ENCODE data around the gene LOXL1. TPM values are rescaled to one million over a fixed set of nuclear protein-coding genes. Genes with fewer than 3 reads are reported as not detected.

The LOXL1 gene
- total RNA-seq, 2 donors from 2014 or later, result 0.27 to 0.78 TPM

- H3K9me3 Mint-ChIP-seq, result no peaks in the 10 kb centered on the region
- no peak overlapping the region for H3K27ac Mint-ChIP-seq
- H3K36me3 Mint-ChIP-seq, result no peaks in the 10 kb centered on the region
- ATAC-seq, result no peak
- no peak for DNase-seq (ENCODE audit: low spot score in 2 of 2)
Observed at GRCh38 chr15:73894133-73894814, 32.0 kb upstream of the LOXL1 start.

- Mint-ChIP-seq H3K27ac (no peak overlapping the region), H3K36me3 (no peaks in the 10 kb centered on the region), H3K9me3 (no peaks in the 10 kb centered on the region)
- ATAC-seq (peak; percentile 87 to 93), DNase-seq (ENCODE audit: low spot score in 2 of 2) (peak; percentile 63 to 78)
Observed at GRCh38 chr15:73897441-73898261, 28.6 kb upstream of the LOXL1 start.

GRCh38 chr15:73899197-73900094 lies 26.8 kb upstream of the LOXL1 start:
- ATAC-seq (no peak), DNase-seq (ENCODE audit: low spot score in 2 of 2) (no peak)
- Mint-ChIP-seq H3K27ac (peak overlapping the region in 1 of 2 donors; percentile 86), H3K9me3 (no peaks in the 10 kb centered on the region), H3K36me3 (no peaks in the 10 kb centered on the region)

- no peak for DNase-seq (ENCODE audit: low spot score in 2 of 2)
- no peak overlapping the region for H3K27ac Mint-ChIP-seq
- ATAC-seq, result no peak
Observed at GRCh38 chr15:73900095-73900712, 26.1 kb upstream of the LOXL1 start.

GRCh38 chr15:73901126-73901810 lies 25.0 kb upstream of the LOXL1 start:
- Mint-ChIP-seq H3K36me3 (no peaks in the 10 kb centered on the region), H3K9me3 (no peaks in the 10 kb centered on the region), H3K27ac (no peak overlapping the region)
- peak in 1 of 2 donors; percentile 34 for DNase-seq (ENCODE audit: low spot score in 2 of 2)
- ATAC-seq, result no peak

More at GRCh38 chr15:73900095-73900712, 26.1 kb upstream of the LOXL1 start:
- no peaks in the 10 kb centered on the region for H3K9me3 Mint-ChIP-seq
- no peaks in the 10 kb centered on the region for H3K36me3 Mint-ChIP-seq

- peak overlapping the region in 1 of 2 donors; percentile 17 for H3K27ac Mint-ChIP-seq
- ATAC-seq (no peak), DNase-seq (ENCODE audit: low spot score in 2 of 2) (peak in 1 of 2 donors; percentile 14)
- no peaks in the 10 kb centered on the region for H3K36me3 Mint-ChIP-seq
- H3K9me3 Mint-ChIP-seq, result no peaks in the 10 kb centered on the region
Observed at GRCh38 chr15:73902121-73903020, 23.9 kb upstream of the LOXL1 start.

GRCh38 chr15:73904026-73904815 lies 22.0 kb upstream of the LOXL1 start:
- ATAC-seq (no peak), DNase-seq (ENCODE audit: low spot score in 2 of 2) (no peak)
- Mint-ChIP-seq H3K27ac (no peak overlapping the region), H3K36me3 (no peaks in the 10 kb centered on the region), H3K9me3 (no peaks in the 10 kb centered on the region)

GRCh38 chr15:73905225-73905827 lies 20.9 kb upstream of the LOXL1 start:
- Mint-ChIP-seq H3K36me3 (no peaks in the 10 kb centered on the region), H3K9me3 (no peaks in the 10 kb centered on the region), H3K27ac (no peak overlapping the region)
- ATAC-seq, result no peak
- no peak for DNase-seq (ENCODE audit: low spot score in 2 of 2)

- no peak overlapping the region for H3K27ac Mint-ChIP-seq
- H3K36me3 Mint-ChIP-seq, result no peaks in the 10 kb centered on the region
- no peak for DNase-seq (ENCODE audit: low spot score in 2 of 2)
- ATAC-seq, result no peak
- H3K9me3 Mint-ChIP-seq, result no peaks in the 10 kb centered on the region
Observed at GRCh38 chr15:73906346-73907034, 19.8 kb upstream of the LOXL1 start.

GRCh38 chr15:73907035-73907408 lies 19.2 kb upstream of the LOXL1 start:
- DNase-seq (ENCODE audit: low spot score in 2 of 2), result no peak
- no peaks in the 10 kb centered on the region for H3K9me3 Mint-ChIP-seq
- H3K27ac Mint-ChIP-seq, result no peak overlapping the region
- ATAC-seq, result no peak
- H3K36me3 Mint-ChIP-seq, result no peaks in the 10 kb centered on the region

GRCh38 chr15:73908030-73908821 lies 18.0 kb upstream of the LOXL1 start:
- DNase-seq (ENCODE audit: low spot score in 2 of 2), result peak; percentile 68 to 87
- H3K27ac Mint-ChIP-seq, result peak overlapping the region in 1 of 2 donors; percentile 82
- H3K36me3 Mint-ChIP-seq, result no peaks in the 10 kb centered on the region
- H3K9me3 Mint-ChIP-seq, result no peaks in the 10 kb centered on the region
- peak; percentile 96 to 98 for ATAC-seq

- Mint-ChIP-seq H3K27ac (no peak overlapping the region), H3K9me3 (no peaks in the 10 kb centered on the region), H3K36me3 (no peaks in the 10 kb centered on the region)
- no peak for ATAC-seq
- no peak for DNase-seq (ENCODE audit: low spot score in 2 of 2)
Observed at GRCh38 chr15:73908822-73909122, 17.5 kb upstream of the LOXL1 start.

GRCh38 chr15:73909651-73910050 lies 16.6 kb upstream of the LOXL1 start:
- Mint-ChIP-seq H3K36me3 (no peaks in the 10 kb centered on the region), H3K9me3 (no peaks in the 10 kb centered on the region), H3K27ac (no peak overlapping the region)
- DNase-seq (ENCODE audit: low spot score in 2 of 2) (no peak), ATAC-seq (no peak)

Measured in activated naive CD4-positive, alpha-beta T cell treated with anti-CD3 and anti-CD28 coated beads, Interleukin-2, amount 50 U/mL, for 72 hours (primary cell).